EH (cell line): Measurements from ENCODE around the gene DOCK1.

Experiments
- DNase-seq: peaks from one replicate; pipeline ENCODE4 v3.0.0-alpha.2; 2015; ENCODE audit warnings: low read depth

DOCK1 gene

DNA sequence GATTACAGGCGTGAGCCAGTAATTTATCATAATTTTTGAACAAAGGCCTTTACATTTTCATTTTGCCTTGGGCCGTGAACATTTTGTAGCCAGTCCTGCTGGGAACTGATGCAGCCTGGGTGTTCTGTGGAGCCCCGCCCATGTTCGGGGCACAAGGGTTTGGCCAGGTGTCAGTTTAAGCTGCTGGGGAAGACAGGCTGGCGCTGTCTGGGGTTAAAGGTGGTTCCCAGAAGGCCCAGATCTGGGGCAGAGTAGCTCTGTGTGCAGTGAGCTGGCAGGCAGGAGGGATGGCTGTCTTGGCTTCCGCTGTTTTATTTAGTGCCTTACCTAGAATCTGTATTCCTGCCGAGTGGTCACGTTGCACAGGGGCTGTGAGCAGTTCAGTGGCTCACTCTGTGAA lies 50.2 kb downstream of the DOCK1 start:
- DNase-seq, result no peak

DNA sequence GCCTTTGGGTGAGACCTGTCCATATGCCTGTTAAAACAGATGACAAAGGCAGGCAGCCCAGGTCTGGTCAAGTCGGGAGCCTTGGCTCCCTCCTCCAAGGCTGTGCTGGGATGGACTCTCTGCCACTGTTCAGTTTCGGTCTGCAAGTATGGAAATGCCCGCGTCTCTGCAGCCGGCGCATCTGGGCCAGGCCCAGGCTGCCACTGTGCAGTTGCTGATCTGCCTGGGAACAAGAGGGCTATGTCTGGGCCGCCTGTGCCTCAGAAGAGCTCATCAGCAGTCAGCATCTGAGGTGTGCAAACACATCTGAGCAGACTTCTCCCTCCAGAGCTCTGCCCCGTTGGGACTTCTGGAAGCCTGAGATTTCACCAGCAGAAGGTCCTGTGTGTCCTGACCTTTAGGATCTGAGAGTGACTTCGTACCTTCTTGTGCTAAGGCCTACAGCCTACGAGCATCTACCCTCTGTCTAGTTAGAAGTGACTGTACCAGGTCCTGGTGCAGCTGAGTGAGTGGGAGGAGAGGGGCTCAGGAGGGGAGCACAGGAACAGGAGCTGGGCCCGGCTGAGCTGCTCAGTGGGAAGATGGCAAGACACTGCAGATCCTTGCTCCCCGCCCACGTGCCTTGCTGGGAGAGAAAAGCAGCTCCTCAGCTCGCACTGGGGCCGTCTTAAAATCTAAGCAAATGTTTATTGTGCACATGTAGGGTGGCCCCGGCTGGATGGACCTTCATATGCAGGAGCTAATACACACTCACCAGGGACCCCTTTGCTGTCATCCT lies 50.9 kb downstream of the DOCK1 start:
- DNase-seq, result no peak

DNA sequence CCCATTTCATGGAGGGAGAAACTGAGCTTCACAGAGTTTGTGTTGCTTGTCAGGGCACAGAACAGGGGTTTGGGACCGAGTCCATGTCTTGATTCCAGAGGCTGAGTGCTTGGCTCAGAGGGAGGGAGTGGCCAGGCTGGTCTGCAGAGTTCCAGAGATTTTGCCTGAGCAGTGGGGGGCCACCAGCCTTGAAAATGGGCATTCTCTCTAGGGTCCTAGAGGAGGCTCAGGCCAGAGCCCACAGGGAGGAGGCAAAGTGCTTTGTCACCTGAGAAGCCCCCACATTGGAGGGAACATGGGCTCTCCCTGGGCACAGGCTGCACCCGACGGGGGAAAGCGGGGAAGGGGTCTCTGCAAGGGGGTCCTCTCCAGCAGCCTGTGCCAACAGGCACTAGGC lies 51.5 kb downstream of the DOCK1 start:
- no peak for DNase-seq

DNA sequence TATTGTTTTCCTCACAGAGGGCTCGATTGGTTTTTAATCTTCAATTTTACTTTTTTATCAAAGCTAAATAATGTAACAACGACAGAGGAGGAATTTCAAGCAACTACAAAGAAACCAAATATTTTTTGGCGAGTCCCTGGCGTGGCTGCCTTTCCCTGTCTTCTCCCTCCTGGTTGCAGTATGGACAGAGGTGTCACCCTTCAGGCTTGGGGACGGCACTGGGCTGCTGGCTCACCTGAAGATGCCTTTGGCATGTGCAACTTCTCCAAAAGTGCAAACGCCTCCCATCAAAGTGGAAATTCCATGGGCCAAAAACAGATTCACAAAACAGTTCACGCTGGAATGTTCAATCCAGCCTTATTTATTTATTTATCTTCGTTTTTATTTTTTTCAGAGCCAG lies 51.9 kb downstream of the DOCK1 start:
- DNase-seq, result no peak

DNA sequence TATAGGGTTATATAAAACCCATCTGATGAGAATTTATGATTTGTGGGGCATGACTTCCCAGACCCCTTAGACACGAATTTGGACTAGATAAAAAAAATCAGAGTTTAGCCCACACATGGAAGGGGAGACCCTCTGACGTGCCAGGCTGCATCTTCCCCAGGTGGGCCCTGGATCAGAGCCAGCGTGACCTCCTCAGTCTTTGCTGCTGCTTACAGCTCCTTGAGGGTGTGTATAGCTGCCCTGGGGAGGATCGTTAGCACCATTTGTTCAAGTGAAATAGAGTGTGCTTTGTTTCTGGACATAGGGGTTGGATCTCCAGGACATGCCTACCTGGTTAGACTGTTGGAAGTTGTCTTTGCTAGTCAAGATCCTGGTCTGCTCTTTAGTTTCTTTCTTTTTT lies 54.2 kb downstream of the DOCK1 start:
- DNase-seq, result no peak

DNA sequence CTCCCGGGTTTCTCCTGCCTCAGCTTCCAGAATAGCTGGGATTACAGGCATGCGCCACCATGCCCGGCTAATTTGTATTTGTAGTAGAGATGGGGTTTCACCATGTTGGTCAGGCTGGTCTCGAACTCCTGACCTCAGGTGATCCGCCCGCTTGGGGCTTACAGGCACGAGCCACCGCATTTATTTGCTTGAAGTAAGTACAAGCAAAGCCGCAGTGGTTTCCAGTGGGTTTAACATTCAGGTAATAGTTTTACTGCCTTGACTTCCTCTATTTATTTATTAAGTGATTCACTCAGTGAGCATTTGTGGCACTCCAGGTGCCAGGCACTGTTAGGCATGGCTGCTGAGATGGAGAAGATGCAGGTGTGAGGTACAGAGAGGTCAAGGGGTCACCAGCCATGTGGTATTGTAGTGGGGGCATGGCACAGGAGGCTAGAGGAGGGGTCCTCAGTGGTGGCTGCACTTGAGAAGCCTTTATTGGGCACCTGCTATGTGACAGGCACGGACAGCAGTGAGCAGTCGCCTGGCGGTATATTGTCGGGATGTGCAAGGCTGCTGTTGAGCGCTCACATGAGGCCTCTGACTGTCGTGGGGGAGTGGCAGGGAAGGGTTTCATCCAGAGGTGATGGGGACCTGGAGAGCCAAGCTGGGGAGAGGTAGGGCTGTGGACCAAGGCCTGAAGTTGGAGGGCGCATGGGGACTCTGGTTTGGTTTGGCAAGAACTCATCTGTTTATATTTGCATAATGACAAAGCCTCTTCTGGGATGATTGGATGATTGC lies 54.9 kb downstream of the DOCK1 start:
- DNase-seq, result no peak

DNA sequence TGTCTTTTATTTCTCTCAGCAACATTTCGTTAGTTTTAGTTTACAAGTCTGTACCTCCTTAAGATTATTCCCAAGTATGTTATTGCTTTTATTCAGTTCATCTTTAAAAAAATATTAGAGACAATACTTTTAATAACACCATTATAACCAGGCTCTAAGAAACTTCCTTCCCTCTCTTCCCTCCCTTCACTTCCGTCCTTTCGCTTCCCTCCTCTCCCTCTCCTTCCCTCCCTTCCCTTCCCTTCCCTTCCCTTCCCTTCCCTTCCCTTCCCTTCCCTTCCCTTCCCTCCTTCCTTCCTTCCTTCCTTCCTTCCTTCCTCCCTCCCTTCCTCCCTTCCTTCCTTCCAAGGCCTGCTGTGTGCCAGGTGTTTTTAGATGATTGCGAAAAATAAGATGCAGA lies 58.1 kb downstream of the DOCK1 start:
- no peak for DNase-seq

DNA sequence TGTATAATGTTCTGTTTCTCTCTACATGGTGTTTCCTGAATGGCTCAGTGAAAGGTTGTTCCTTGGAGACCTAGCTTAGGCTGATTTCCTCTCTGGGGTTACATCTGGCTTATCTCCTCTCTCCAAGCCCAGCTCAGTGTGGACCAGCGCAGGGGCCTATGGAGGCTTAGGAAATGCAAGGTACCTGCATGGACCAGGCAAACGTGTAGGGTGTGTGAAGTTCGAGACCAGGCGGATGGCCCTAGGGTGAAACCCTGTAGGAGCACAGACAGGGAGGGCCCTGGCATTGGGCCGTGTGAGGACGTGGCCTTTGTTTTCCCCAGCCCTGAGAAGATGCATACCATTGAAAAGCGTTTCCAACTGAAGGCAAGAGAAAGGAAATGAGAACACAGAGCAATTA lies 59.0 kb downstream of the DOCK1 start:
- no peak for DNase-seq

DNA sequence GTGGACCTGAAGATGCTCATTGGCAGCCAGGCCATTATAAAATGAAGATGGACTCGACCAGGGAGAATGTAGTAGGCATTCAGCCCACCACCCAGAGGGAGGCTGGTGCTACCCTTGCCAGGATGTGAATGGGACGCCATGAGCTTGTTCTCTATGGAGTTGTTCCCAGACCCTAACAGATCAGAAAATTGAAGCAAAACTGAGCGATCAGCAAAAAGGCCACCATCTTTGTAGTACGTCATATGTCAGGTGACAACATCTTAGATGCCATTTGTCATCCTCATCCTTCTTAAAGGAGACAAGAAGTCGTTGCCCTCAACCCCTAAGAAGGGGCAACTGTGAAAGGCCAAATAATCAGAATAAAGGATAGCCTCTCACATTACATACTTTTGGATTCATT lies 61.7 kb downstream of the DOCK1 start:
- DNase-seq, result no peak

DNA sequence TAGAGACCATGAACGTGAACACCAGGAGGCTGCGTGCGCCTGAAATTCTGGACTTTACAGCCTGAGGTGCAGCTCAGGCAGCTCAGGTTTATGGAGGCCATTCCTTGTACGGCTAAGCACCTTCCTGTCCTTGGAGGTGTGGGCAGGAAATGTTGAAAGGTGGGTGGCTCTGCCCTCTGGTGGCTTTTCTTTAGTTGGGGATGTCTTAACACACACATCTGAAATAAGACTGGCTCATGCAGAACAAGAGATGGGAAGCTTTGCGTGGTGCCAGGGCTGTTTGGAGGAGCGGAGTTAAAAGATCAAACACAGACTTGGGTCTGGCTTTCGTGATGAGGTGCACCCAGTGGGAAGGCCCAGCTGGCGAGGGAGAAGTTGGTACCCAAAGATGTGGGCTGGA lies 64.1 kb downstream of the DOCK1 start:
- peak; percentile 21 for DNase-seq

DNA sequence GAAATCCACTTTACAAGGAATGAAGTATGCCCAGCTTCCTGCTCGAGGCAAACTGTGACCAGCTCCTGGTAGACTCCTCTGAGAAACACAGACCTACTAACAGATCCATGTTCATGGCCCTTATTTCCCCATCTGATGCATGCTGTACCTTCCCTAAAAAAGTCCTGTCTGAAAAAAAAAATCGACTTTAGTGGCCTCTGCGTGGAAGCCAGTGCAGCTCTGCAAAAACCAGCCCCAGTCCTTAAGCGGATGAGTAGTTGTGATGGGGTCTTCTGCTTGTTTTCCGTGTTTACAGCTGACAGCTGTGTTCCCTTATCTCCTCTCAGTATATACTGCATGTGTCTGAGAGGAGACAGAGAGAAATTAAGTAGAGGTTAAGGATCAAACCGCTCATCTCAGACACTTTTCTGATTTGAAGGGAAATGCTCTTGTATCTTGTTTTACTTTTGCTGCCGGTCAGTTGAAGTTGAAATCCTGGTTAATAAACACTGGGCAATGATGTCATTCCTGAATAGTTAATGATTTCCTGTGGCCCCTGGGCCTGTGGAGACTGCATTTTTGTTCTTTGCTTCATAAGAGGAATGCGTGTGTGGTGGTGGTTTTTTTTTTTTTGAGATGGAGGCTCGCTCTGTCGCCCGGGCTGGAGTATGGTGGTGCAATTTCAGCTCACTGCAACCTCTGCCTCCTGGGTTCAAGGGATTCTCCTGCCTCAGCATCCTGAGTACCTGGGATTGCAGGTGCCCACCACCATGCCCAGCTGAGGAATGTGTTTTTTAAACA lies 67.6 kb downstream of the DOCK1 start:
- DNase-seq, result peak; percentile 96

DNA sequence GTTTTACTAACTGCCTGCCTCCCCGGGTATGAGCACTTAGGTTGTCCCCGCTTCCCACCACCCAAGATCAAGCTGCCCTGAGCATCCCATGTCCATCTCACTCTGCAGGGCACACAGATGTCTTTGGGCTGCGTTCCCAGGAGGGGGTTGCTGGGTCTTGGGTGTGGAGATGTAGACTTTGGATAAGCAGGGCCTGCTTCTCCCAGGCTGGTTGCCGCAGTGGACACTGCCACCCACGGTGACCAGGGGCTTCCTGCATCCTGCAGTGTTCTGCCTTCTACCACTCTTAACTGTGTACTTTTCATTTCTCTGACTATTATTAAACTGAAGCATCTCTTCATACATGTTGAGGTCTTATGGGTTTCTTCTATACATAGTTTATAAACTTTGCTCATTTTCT lies 70.0 kb downstream of the DOCK1 start:
- DNase-seq, result no peak

DNA sequence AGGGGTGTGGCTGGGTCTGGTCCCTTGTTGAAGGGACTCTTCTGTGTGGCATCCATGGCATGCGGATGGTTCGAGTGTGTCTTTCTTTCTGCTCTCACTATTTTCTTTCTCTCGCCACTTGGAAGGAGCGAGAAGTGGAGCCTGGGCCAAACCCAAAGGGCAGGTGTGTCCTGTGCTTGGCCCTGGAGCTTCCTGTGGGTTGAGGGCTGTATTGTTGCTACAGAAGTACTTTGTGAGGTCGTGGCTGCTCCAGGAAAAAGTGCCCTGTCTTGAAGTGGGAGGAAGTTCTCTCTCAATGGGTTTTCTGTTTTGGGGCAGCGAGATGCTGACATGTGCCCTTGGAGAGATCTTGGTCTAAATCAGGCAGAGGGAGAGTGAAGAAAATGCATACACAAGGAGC lies 72.0 kb downstream of the DOCK1 start:
- no peak for DNase-seq

DNA sequence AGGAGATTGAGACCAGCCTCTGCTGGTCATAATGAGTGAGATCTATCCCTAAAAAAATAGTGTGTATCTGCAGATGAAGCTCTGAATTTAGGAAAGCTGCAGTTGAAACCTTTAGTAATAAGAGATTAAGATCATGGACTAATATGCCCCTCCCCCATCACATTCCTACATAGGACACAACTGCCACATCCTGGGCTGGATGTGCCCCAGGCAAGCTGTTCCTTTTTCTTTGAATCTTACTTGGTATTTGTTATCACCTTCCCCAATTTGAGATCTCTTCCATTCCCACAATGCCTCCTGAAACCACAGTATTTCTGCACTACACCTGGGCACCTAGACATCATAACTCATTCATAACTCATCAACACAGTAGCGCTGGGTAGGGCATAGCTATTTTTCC lies 74.1 kb downstream of the DOCK1 start:
- peak; percentile 57 for DNase-seq

DNA sequence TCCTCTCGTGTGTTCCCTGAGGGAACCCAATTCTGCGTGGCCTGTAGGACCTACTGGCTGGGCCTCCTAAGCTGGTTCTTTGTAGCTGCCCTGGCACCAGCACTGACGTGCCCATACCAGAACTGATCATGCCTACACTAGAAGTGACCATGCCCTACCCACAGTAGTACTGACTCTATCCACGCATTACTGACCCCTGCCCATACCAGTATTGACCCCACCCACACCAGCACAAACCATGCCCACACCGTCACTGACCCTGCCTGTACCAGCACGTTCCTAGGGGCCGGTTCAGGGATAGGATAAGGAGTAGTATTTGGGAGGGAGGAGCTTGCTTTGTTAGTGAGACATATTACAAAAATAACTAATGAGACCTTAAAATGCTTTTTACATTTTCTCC lies 88.0 kb downstream of the DOCK1 start:
- DNase-seq, result no peak

DNA sequence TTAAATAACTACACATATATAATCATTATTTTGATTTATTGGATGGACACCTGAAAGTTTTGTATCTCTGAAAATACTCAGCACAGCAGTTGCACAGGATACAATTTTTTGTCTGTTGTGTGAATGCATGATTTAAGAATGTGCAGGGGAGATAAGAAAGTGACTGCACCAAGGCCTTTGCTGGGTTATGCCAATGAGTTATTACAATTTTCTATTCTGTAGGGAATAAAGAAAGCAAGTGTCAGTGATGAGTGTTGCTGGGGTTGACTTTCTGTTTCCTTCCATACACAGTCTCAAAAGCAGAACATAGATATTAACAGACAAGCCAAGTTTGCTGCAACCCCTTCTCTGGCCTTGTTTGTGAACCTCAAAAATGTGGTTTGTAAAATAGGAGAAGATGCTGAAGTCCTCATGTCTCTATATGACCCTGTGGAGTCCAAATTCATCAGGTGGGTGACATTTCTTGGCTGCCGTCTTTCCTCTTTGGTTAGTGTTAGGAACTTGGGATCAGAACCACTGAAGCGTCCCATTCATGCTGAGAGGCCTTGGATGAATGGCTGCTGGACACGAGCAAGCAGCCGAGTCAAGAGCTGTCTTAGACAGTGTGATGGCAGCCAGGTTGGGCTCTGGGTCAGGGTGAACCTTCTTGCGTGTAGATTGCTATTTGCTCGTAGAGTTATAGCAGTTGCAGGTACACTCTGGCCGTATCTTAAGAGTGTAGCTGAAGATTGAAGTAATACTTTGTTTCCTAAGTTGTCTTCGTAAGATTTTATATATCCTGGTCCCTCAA lies 92.8 kb downstream of the DOCK1 start:
- DNase-seq, result no peak

DNA sequence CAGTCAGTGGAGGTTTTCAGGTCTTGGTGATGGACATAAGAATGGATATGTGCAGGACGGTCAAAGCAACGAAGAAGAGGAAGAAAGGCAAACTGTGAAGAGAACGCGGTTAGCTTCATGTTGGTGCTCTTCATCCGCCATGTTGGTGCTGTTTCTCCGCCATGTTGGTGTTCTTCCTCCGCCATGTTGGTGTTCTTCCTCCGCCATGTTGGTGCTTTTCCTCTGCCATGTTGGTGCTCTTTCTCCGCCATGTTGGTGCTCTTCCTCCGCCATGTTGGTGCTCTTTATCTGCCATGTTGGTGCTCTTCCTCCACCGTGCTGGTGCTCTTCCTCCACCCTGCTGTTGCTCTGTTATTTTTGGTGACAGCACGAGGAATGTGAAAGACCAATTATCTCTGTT lies 95.4 kb downstream of the DOCK1 start:
- DNase-seq, result no peak

DNA sequence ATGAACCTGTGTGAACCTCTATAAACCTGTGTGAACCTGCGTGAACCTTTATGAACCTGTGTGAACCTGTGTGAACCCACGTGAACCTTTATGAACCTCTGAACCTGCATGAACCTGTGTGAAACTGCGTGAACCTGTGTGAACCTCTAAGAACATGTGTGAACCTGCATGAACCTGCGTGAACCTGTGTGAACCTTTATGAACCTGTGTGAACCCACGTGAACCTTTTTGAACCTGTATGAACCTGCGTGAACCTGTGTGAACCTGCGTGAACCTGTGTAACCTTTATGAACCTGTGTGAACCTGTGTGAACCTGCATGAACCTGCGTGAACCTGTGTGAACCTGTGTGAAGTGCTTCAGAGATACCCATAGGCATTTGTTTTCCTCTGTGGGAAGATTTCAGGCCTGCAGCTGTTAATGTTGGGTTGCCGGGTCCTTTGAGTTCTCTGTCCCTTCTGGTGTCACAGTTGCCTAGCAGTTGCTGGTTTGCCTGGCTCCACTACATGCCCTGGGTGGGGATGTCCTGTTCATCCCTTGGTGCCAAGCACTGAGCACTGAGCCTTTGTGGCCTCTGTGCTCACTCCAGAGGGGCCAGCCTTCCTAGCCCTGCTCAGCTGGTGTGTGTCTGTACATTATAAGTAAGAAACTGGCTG lies 97.9 kb downstream of the DOCK1 start:
- no peak for DNase-seq

DNA sequence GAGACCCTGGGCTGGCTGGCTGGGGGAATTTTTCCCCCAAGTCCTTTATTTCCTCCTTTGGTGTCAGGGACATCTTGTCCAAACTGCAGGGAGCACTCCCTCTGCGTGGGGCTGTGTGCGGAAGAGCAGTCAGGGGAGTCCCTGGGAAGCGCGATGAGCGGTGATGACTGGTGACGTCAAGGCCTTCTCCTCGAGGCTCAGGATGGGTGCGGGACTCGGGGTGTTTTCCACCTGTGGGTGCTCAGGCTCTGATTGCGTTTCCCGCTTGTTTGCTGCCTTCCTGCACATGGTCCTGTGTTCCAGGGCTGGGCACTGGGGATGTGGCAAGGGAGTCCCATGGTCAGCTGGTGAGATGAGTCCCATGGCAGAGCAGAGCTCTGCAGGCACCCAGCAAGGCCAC lies 101.2 kb downstream of the DOCK1 start:
- DNase-seq, result no peak

DNA sequence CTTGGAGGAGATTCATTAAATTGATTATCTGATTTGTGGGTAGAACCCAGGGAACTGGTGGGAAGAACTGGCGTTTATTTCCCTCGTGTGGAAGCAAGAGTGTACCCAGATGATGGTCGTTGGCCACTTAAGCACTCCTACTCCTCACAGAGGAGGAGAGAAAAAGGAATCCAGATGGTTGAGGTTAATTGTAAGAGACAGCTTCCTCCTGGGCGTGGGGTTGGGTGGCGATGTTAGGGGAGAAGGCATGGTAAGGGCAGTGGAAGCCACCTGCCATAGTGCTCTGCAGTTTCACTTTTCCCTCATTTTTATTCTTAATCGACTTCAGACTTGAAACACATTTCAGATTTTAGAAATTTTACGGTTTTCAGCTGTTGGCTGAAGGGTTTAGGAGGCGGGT lies 104.1 kb downstream of the DOCK1 start:
- DNase-seq, result no peak

DNA sequence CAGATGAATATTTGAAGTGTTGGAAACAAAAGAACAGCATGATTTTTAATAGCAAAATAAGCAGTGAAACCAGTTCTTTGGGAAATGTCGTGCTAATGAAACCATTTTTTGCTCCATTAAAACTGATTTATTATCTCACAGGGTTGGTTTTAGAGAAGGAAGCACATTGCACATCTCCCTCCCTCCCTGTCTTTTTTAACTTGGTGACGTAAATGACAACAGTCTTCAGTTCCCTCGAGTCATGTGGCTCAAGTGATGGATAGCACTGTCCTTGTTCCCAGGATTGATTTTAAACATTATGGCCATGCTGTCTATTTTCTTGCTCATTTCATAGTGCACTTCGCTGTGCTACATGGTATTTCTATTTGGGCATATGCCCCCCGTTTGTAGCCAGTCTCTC lies 105.9 kb downstream of the DOCK1 start:
- no peak for DNase-seq
